DOHH2 (cell line): Measurements from ENCODE around the gene TRIM15.
"Not testable (repeated sequence)": the region's sequence is repeated elsewhere in the genome, so short reads cannot be mapped to it uniquely, and the experiment has no call there.

Experiments
- H3F3A ChIP-seq: fragments of 200-600 bp; sonication (generic), shearing (Covaris generic); 2 replicates; pipeline ENCODE4 v1.6.0; 2016; ENCODE audit warnings: antibody characterized with exemption, mild to moderate bottlenecking; ENCODE audit not compliant: control insufficient read depth, insufficient read depth
- H3K27ac ChIP-seq: fragments of 200-600 bp; sonication (generic); 2 replicates; pipeline ENCODE4 v1.5.1; 2014; ENCODE audit warnings: low read depth, mild to moderate bottlenecking, low read length, moderate library complexity
- H3K27me3 ChIP-seq: fragments of 200-600 bp; sonication (generic); 2 replicates; pipeline ENCODE4 v1.6.1; 2014; ENCODE audit warnings: mild to moderate bottlenecking, low read length, mixed read lengths; ENCODE audit not compliant: control insufficient read depth
- H3K36me3 ChIP-seq: fragments of 200-600 bp; sonication (generic); 2 replicates; pipeline ENCODE4 v1.6.1; 2014; ENCODE audit warnings: mild to moderate bottlenecking, low read length, moderate library complexity, mixed read lengths; ENCODE audit not compliant: control insufficient read depth
- H3K4me1 ChIP-seq: fragments of 200-600 bp; sonication (generic); 2 replicates; pipeline ENCODE4 v1.6.1; 2014; ENCODE audit warnings: mild to moderate bottlenecking, low read length, mixed read lengths; ENCODE audit not compliant: control insufficient read depth
- H3K4me2 ChIP-seq: fragments of 200-600 bp; sonication (generic); 2 replicates; pipeline ENCODE4 v1.6.0; 2014; ENCODE audit warnings: mild to moderate bottlenecking, low read length, moderate library complexity
- H3K4me3 ChIP-seq: fragments of 200-600 bp; sonication (generic); 2 replicates; pipeline ENCODE4 v1.5.1; 2014; ENCODE audit warnings: mild to moderate bottlenecking, low read length, mixed read lengths
- H3K79me2 ChIP-seq: fragments of 200-600 bp; sonication (generic); 2 replicates; pipeline ENCODE4 v1.6.1; 2014; ENCODE audit warnings: mild to moderate bottlenecking, low read length, mixed read lengths; ENCODE audit not compliant: control insufficient read depth
- H3K9me2 ChIP-seq: fragments of 200-600 bp; sonication (generic); replicated peaks from 2 replicates; pipeline ENCODE4 v1.6.1; 2014; ENCODE audit warnings: mild to moderate bottlenecking, low read length, mixed read lengths; ENCODE audit not compliant: control insufficient read depth
- H3K9me3 ChIP-seq: fragments of 200-600 bp; sonication (generic); 2 replicates; pipeline ENCODE4 v1.6.1; 2014; ENCODE audit warnings: antibody characterized with exemption, low read length, mixed read lengths; ENCODE audit not compliant: control insufficient read depth, insufficient read depth
- H4K20me1 ChIP-seq: fragments of 200-600 bp; sonication (generic); 2 replicates; pipeline ENCODE4 v1.6.0; 2014; ENCODE audit warnings: low read depth, mild to moderate bottlenecking, antibody characterized with exemption, low read length, moderate library complexity; ENCODE audit not compliant: control insufficient read depth, insufficient read depth
- CTCF ChIP-seq: fragments of 200-600 bp; sonication (generic); IDR thresholded peaks from one replicate; pipeline ENCODE4 v1.5.1; 2014; ENCODE audit warnings: antibody characterized with exemption, mild to moderate bottlenecking, low read depth, low read length; ENCODE audit not compliant: poor library complexity, severe bottlenecking
- EZH2phosphoT487 ChIP-seq: fragments of 200-600 bp; sonication (generic); IDR thresholded peaks from 2 replicates; pipeline ENCODE4 v1.6.1; 2017; ENCODE audit warnings: borderline replicate concordance, mild to moderate bottlenecking, antibody characterized with exemption, low read length, moderate library complexity, mixed read lengths

Gene TRIM15

GRCh38 chr6:30136570-30137286 lies 26.6 kb upstream of the TRIM15 start:
- H3K4me3 ChIP-seq: no peak overlapping the region
- no peaks in the 10 kb centered on the region for H3F3A ChIP-seq
- H4K20me1 ChIP-seq: no peaks in the 10 kb centered on the region
- no peak overlapping the region for H3K27ac ChIP-seq
- no peaks in the 10 kb centered on the region for H3K36me3 ChIP-seq
- H3K79me2 ChIP-seq: no peaks in the 10 kb centered on the region
- peaks cover 7% of the 10 kb centered on the region for H3K4me1 ChIP-seq
- no peaks in the 10 kb centered on the region for H3K9me3 ChIP-seq
- no peak overlapping the region for H3K4me2 ChIP-seq
- H3K9me2 ChIP-seq: no peaks in the 10 kb centered on the region
- H3K27me3 ChIP-seq: peaks cover 44% of the 10 kb centered on the region
- TF ChIP-seq CTCF: no peak
- no peak for TF ChIP-seq EZH2phosphoT487

GRCh38 chr6:30140240-30140639 lies 23.1 kb upstream of the TRIM15 start:
- H3K4me1 ChIP-seq, H3F3A ChIP-seq, H3K9me3 ChIP-seq, H3K79me2 ChIP-seq, H3K9me2 ChIP-seq, H3K27ac ChIP-seq, H3K4me3 ChIP-seq, H3K4me2 ChIP-seq, H4K20me1 ChIP-seq, H3K36me3 ChIP-seq: not testable (repeated sequence)
- peaks cover 54% of the 10 kb centered on the region for H3K27me3 ChIP-seq

GRCh38 chr6:30142665-30143064 lies 20.7 kb upstream of the TRIM15 start:
- Histone ChIP-seq H3K9me2 (no peaks in the 10 kb centered on the region), H3K79me2 (no peaks in the 10 kb centered on the region), H3K27ac (no peak overlapping the region), H3K9me3 (no peaks in the 10 kb centered on the region), H3K27me3 (peaks cover 47% of the 10 kb centered on the region), H4K20me1 (no peaks in the 10 kb centered on the region), H3F3A (no peaks in the 10 kb centered on the region), H3K4me3 (no peak overlapping the region), H3K4me1 (no peaks in the 10 kb centered on the region), H3K36me3 (no peaks in the 10 kb centered on the region), H3K4me2 (no peak overlapping the region)
- TF ChIP-seq CTCF (no peak), EZH2phosphoT487 (no peak)

- no peaks in the 10 kb centered on the region for H3K36me3 ChIP-seq
- no peak overlapping the region for H3K4me2 ChIP-seq
- no peak overlapping the region for H3K27ac ChIP-seq
- H3F3A ChIP-seq: no peaks in the 10 kb centered on the region
- no peaks in the 10 kb centered on the region for H3K79me2 ChIP-seq
- no peaks in the 10 kb centered on the region for H4K20me1 ChIP-seq
- H3K27me3 ChIP-seq: peaks cover 45% of the 10 kb centered on the region
- no peak overlapping the region for H3K4me3 ChIP-seq
- no peaks in the 10 kb centered on the region for H3K9me3 ChIP-seq
- no peak for TF ChIP-seq EZH2phosphoT487
- no peak for TF ChIP-seq CTCF
- H3K9me2 ChIP-seq: no peaks in the 10 kb centered on the region
- no peaks in the 10 kb centered on the region for H3K4me1 ChIP-seq
These were observed 19.6 kb upstream of the TRIM15 start for GRCh38 chr6:30143780-30144179.
